ENCODE measurements around the gene AREG. TPM values are rescaled to one million over a fixed set of nuclear protein-coding genes. Genes with fewer than 3 reads are reported as not detected.

Gene AREG
- total and polyA plus RNA-seq, 9 of the 15 experiments (the other 6 are each of a cell fraction or from before 2014, with no cell fraction given) = 1.4 to 7.7 (median 5.4) TPM

DNA sequence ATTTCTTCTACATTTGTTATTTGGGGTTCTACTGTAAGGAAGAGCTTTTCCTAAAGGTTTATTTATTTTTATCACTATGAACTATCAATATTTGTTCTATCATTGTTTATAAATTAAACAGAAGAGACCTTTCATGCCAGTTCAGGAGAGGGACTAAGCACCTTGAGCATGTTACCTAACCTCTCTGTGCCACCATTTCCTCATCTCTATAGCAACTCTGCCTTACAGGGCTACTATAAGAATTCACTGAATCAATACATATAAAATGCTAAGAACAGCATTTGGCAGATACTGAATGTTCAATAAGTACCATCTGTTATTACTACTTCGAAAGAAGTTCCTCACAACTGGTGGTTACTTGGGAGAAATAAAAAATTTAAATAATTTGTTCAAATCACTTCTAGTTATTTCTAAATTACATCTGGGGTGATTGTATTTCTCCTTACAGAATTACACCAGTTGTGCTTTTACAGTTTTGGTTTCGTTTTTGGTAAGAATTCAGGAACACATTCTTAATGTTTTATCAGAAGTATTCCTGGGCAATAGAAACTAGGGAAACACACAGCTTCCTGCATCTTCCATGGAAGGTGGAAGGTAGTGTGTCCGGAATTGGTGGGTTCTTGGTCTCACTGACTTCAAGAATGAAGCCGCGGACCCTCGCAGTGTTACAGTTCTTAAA, 47.0 kb upstream of the AREG start (continued):
- TF ChIP-seq, protein P1, sequence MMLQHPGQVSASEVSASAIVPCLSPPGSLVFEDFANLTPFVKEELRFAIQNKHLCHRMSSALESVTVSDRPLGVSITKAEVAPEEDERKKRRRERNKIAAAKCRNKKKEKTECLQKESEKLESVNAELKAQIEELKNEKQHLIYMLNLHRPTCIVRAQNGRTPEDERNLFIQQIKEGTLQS (IDR thresholded peaks at IDR 0.05) = no peak
- TF ChIP-seq, protein P1 (CRISPR knock-in tag; conservative IDR thresholded peaks at IDR 0.05) = no peak
- TF ChIP-seq HNRNPK (IDR thresholded peaks at IDR 0.05; ENCODE audit: low read depth, low read length, poor library complexity, severe bottlenecking) (no peak), NKRF (IDR thresholded peaks at IDR 0.05; ENCODE audit: borderline replicate concordance) (no peak), CREBBP (IDR thresholded peaks at IDR 0.05; ENCODE audit: low read depth, low read length) (no peak), MYBL2 (IDR thresholded peaks at IDR 0.05; ENCODE audit: low read depth) (no peak), MYBL2 (CRISPR knock-in tag; IDR thresholded peaks at IDR 0.05; ENCODE audit: borderline replicate concordance) (no peak), POLR2H (tag; IDR thresholded peaks at IDR 0.05; ENCODE audit: low read depth) (peak; percentile 72), HLTF (IDR thresholded peaks at IDR 0.05) (no peak), U2AF1 (optimal IDR thresholded peaks at IDR 0.05; ENCODE audit: low read depth, low read length) (no peak), BACH1 (tag; IDR thresholded peaks at IDR 0.05) (no peak), SMARCC2 (IDR thresholded peaks at IDR 0.05; ENCODE audit: low read depth) (peak; percentile 30; the same call in 1 of the 2 replicates), L3MBTL2 (IDR thresholded peaks at IDR 0.05) (peak; percentile 25; the same call in 1 of the 2 replicates), RFX1 (IDR thresholded peaks at IDR 0.05) (peak; percentile 2; the same call in 1 of the 2 replicates), ZNF3 (CRISPR knock-in tag; IDR thresholded peaks at IDR 0.05) (no peak), TRIM28 (IDR thresholded peaks at IDR 0.05) (no peak)
- TF ChIP-seq, protein P2, sequence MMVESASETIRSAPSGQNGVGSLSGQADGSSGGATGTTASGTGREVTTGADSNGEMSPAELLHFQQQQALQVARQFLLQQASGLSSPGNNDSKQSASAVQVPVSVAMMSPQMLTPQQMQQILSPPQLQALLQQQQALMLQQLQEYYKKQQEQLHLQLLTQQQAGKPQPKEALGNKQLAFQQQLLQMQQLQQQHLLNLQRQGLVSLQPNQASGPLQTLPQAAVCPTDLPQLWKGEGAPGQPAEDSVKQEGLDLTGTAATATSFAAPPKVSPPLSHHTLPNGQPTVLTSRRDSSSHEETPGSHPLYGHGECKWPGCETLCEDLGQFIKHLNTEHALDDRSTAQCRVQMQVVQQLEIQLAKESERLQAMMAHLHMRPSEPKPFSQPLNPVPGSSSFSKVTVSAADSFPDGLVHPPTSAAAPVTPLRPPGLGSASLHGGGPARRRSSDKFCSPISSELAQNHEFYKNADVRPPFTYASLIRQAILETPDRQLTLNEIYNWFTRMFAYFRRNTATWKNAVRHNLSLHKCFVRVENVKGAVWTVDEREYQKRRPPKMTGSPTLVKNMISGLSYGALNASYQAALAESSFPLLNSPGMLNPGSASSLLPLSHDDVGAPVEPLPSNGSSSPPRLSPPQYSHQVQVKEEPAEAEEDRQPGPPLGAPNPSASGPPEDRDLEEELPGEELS (CRISPR knock-in tag; IDR thresholded peaks at IDR 0.05; ENCODE audit: borderline replicate concordance) = no peak

All from K562 (cell line).